Stimulated activated CD4-positive, alpha-beta T cell treated with anti-CD3 and anti-CD28 coated beads, Interleukin-1b, Interleukin-23, amount 100 ng/mL, for 48 hours (primary cell): Measurements from ENCODE around the gene SPATA7.

ENCODE experiments used
- DNase-seq: peaks from one replicate; pipeline ENCODE4 v3.0.0-alpha.2; 2020

The SPATA7 gene

GRCh38 chr14:88420187-88420586 lies 34.7 kb downstream of the SPATA7 start:
- DNase-seq = no peak

GRCh38 chr14:88421286-88421685 lies 35.8 kb downstream of the SPATA7 start:
- no peak for DNase-seq

- no peak for DNase-seq
These were observed 36.6 kb downstream of the SPATA7 start for GRCh38 chr14:88422047-88422446.

GRCh38 chr14:88422919-88423650 lies 37.6 kb downstream of the SPATA7 start:
- peak; percentile 16 for DNase-seq

- no peak for DNase-seq
These were observed 39.1 kb downstream of the SPATA7 start for GRCh38 chr14:88424573-88424972.

- no peak for DNase-seq
These were observed 40.8 kb downstream of the SPATA7 start for GRCh38 chr14:88426271-88426670.

GRCh38 chr14:88430976-88431375 lies 45.5 kb downstream of the SPATA7 start:
- DNase-seq = no peak

GRCh38 chr14:88437658-88438057 lies 52.2 kb downstream of the SPATA7 start:
- DNase-seq = no peak

GRCh38 chr14:88439088-88439487 lies 53.6 kb downstream of the SPATA7 start:
- no peak for DNase-seq

- DNase-seq = no peak
These were observed 66.8 kb downstream of the SPATA7 start for GRCh38 chr14:88452231-88452630.

GRCh38 chr14:88454886-88455285 lies 69.4 kb downstream of the SPATA7 start:
- DNase-seq = no peak

- no peak for DNase-seq
These were observed 77.9 kb downstream of the SPATA7 start for GRCh38 chr14:88463318-88463717.

GRCh38 chr14:88468406-88468805 lies 82.9 kb downstream of the SPATA7 start:
- no peak for DNase-seq

- DNase-seq = no peak
These were observed 85.3 kb downstream of the SPATA7 start for GRCh38 chr14:88470542-88471440.

GRCh38 chr14:88473791-88474190 lies 88.3 kb downstream of the SPATA7 start:
- no peak for DNase-seq

GRCh38 chr14:88476214-88476774 lies 90.8 kb downstream of the SPATA7 start:
- no peak for DNase-seq

- no peak for DNase-seq
These were observed 91.4 kb downstream of the SPATA7 start for GRCh38 chr14:88476825-88477224.

- no peak for DNase-seq
These were observed 92.2 kb downstream of the SPATA7 start for GRCh38 chr14:88477513-88478250.

GRCh38 chr14:88478931-88479330 lies 93.5 kb downstream of the SPATA7 start:
- no peak for DNase-seq

GRCh38 chr14:88479574-88479987 lies 94.1 kb downstream of the SPATA7 start:
- no peak for DNase-seq

GRCh38 chr14:88481059-88481458 lies 95.6 kb downstream of the SPATA7 start:
- DNase-seq = no peak

GRCh38 chr14:88481794-88482193 lies 96.3 kb downstream of the SPATA7 start:
- DNase-seq = no peak

- DNase-seq = no peak
These were observed 97.1 kb downstream of the SPATA7 start for GRCh38 chr14:88482524-88482923.
